GM10248 (cell line): Measurements from ENCODE around the gene PLCG1.

Experiments used
- CTCF ChIA-PET: fragments of 300-600 bp; sonication (Branson Sonifier 250); formaldehyde crosslinking; extraction: SDS; loops from one replicate; lab custom pipeline; 2021; ENCODE audit warnings: antibody characterized with exemption; lab: Yijun Ruan, JAX
- POLR2A ChIA-PET: fragments of 350-650 bp; sonication (Branson Sonifier 250); formaldehyde crosslinking; extraction: SDS; loops from one replicate; lab custom pipeline; 2020; ENCODE audit warnings: antibody characterized with exemption; lab: Yijun Ruan, JAX
- DNase-seq: peaks from one replicate; pipeline ENCODE4 v3.0.0; 2012; ENCODE audit errors: extremely low spot score
- CTCF ChIP-seq: IDR thresholded peaks from 2 replicates; pipeline ENCODE4 v1.5.1; 2012; ENCODE audit warnings: mild to moderate bottlenecking, low read depth; ENCODE audit errors: extremely low read depth, missing control alignments, control extremely low read depth

Gene PLCG1

GRCh38 chr20:41169791-41170351 is 32.5 kb downstream of the PLCG1 start:
- CTCF ChIA-PET, result interaction anchor here (0.9 to 10.4 kb wide), 6 partner anchors 12 to 170 kb away, joined by 3 to 133 read pairs (median 8); partner anchors contain the start of gene LPIN3
- POLR2A ChIA-PET, result no interaction called here
- DNase-seq, result no peak
- TF ChIP-seq CTCF, result no peak

GRCh38 chr20:41170386-41171105 is 33.2 kb downstream of the PLCG1 start:
- TF ChIP-seq CTCF, result no peak
- CTCF ChIA-PET, result interaction anchor here (1.3 to 10.4 kb wide), 5 partner anchors 12 to 169 kb away, joined by 3 to 133 read pairs (median 9); partner anchors contain the start of gene LPIN3

GRCh38 chr20:41171736-41172295 is 34.5 kb downstream of the PLCG1 start:
- POLR2A ChIA-PET, result no interaction called here
- no peak for TF ChIP-seq CTCF
- CTCF ChIA-PET, result interaction anchor here (1.1 to 10.4 kb wide), 16 partner anchors 8 to 168 kb away, joined by 3 to 133 read pairs (median 9); partner anchors contain the start of gene LPIN3
- DNase-seq, result no peak

More at GRCh38 chr20:41170386-41171105, 33.2 kb downstream of the PLCG1 start:
- no peak for DNase-seq
- POLR2A ChIA-PET, result no interaction called here

- no peak for TF ChIP-seq CTCF
- DNase-seq, result no peak
- CTCF ChIA-PET, result interaction anchor here (0.6 to 10.4 kb wide), 36 partner anchors 9 to 247 kb away, joined by 3 to 133 read pairs (median 5); partner anchors contain the start of gene LPIN3
- POLR2A ChIA-PET, result no interaction called here
Observed at GRCh38 chr20:41172296-41173140, 35.2 kb downstream of the PLCG1 start.

- peak; percentile 81 for DNase-seq
- peak; percentile 94 for TF ChIP-seq CTCF
- POLR2A ChIA-PET, result no interaction called here
- CTCF ChIA-PET, result interaction anchor here (0.6 to 10.4 kb wide), 37 partner anchors 9 to 246 kb away, joined by 3 to 133 read pairs (median 5); partner anchors contain the start of gene LPIN3
Observed at GRCh38 chr20:41173161-41173721, 35.9 kb downstream of the PLCG1 start.
